Endothelial cell (in vitro differentiated cells): ENCODE results near the gene PTGES. TPM values are rescaled to one million over a fixed set of nuclear protein-coding genes. Genes with fewer than 3 reads are reported as not detected.

Experiments used
- DNase-seq: peaks from one replicate; pipeline ENCODE4 v3.0.0; 2021; ENCODE audit warnings: low spot score
- H3K27ac Mint-ChIP-seq: one replicate; pipeline ENCODE4 v1.8.0; 2021; ENCODE audit warnings: mixed read lengths, inconsistent platforms; ENCODE audit not compliant: unreplicated experiment
- H3K27me3 Mint-ChIP-seq: one replicate; pipeline ENCODE4 v1.8.0; 2021; ENCODE audit warnings: mild to moderate bottlenecking, moderate library complexity, mixed read lengths, inconsistent platforms; ENCODE audit not compliant: unreplicated experiment
- H3K36me3 Mint-ChIP-seq: one replicate; pipeline ENCODE4 v1.8.0; 2021; ENCODE audit warnings: mild to moderate bottlenecking, low read depth, mixed read lengths, inconsistent platforms; ENCODE audit not compliant: unreplicated experiment
- H3K4me1 Mint-ChIP-seq: one replicate; pipeline ENCODE4 v1.8.0; 2021; ENCODE audit warnings: mild to moderate bottlenecking, mixed read lengths, inconsistent platforms; ENCODE audit not compliant: unreplicated experiment
- H3K4me3 Mint-ChIP-seq: one replicate; pipeline ENCODE4 v1.8.0; 2021; ENCODE audit warnings: mild to moderate bottlenecking, mixed read lengths, inconsistent platforms; ENCODE audit not compliant: unreplicated experiment
- H3K9me3 Mint-ChIP-seq: one replicate; pipeline ENCODE4 v1.8.0; 2021; ENCODE audit warnings: mixed read lengths, inconsistent platforms; ENCODE audit not compliant: unreplicated experiment
- CTCF ChIP-seq: fragments of 200-600 bp; sonication (generic); IDR thresholded peaks from one replicate; pipeline ENCODE4 v1.5.0; 2021; ENCODE audit warnings: antibody characterized with exemption; ENCODE audit not compliant: unreplicated experiment
- total RNA-seq: library from RNA; stranded (reverse); fragmentation: NEBNext Ultra II Directional; extraction: Animal tissue kit (Norgen Biotek cat#: 25700); gene quantifications from one replicate; pipeline ENCODE4 v1.2.1, GENCODE V29; 2021; ENCODE audit not compliant: unreplicated experiment

The PTGES gene
- total RNA-seq, 1 donor from 2014 or later = 0.15 TPM

DNA sequence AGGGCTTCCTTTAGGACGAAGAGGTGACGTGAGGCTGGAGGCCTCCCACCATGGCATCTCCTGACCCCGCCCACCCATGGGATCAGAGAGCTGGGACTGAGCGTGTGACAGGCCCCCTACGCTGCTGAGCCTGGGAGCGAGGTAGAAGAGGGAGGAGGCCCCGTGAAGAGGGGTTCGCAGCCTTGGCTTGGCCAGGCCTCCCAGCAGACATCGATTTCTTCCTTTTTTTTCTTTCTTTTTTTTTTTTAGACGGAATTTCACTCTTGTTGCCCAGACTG, 39.5 kb downstream of the PTGES start:
- TF ChIP-seq CTCF = no peak
- no peak overlapping the region for H3K27ac Mint-ChIP-seq
- no peak overlapping the region for H3K4me3 Mint-ChIP-seq
- DNase-seq = no peak
- H3K4me1 Mint-ChIP-seq = peaks cover 4% of the 10 kb centered on the region
- H3K27me3 Mint-ChIP-seq = no peaks in the 10 kb centered on the region
- no peaks in the 10 kb centered on the region for H3K36me3 Mint-ChIP-seq
- H3K9me3 Mint-ChIP-seq = no peaks in the 10 kb centered on the region

GRCh38 chr9:129712634-129713401, 40.0 kb downstream of the PTGES start:
- H3K4me3 Mint-ChIP-seq = no peak overlapping the region
- no peak for TF ChIP-seq CTCF
- no peaks in the 10 kb centered on the region for H3K27me3 Mint-ChIP-seq
- H3K36me3 Mint-ChIP-seq = no peaks in the 10 kb centered on the region
- H3K4me1 Mint-ChIP-seq = peaks cover 4% of the 10 kb centered on the region
- H3K27ac Mint-ChIP-seq = no peak overlapping the region
- DNase-seq = no peak
- H3K9me3 Mint-ChIP-seq = no peaks in the 10 kb centered on the region

DNA sequence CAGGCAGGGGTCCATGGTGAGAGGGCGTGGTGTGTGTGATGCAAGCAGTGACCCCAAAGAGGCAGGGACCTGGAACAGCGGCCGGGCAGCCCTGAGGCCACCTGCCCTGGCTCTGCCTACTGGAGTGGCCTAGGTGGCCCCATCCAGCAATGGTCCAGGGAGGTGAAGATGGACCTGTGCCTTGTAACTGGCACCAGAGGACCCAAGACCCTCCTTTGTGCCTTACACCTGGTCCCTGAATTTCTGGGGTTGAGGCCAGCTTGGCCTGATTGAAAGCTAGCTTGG, 42.7 kb downstream of the PTGES start:
- peaks cover 4% of the 10 kb centered on the region for H3K4me1 Mint-ChIP-seq
- H3K36me3 Mint-ChIP-seq = no peaks in the 10 kb centered on the region
- no peak for DNase-seq
- no peak overlapping the region for H3K4me3 Mint-ChIP-seq
- H3K27ac Mint-ChIP-seq = no peak overlapping the region
- TF ChIP-seq CTCF = no peak
- H3K27me3 Mint-ChIP-seq = peaks cover 3% of the 10 kb centered on the region
- no peaks in the 10 kb centered on the region for H3K9me3 Mint-ChIP-seq

DNA sequence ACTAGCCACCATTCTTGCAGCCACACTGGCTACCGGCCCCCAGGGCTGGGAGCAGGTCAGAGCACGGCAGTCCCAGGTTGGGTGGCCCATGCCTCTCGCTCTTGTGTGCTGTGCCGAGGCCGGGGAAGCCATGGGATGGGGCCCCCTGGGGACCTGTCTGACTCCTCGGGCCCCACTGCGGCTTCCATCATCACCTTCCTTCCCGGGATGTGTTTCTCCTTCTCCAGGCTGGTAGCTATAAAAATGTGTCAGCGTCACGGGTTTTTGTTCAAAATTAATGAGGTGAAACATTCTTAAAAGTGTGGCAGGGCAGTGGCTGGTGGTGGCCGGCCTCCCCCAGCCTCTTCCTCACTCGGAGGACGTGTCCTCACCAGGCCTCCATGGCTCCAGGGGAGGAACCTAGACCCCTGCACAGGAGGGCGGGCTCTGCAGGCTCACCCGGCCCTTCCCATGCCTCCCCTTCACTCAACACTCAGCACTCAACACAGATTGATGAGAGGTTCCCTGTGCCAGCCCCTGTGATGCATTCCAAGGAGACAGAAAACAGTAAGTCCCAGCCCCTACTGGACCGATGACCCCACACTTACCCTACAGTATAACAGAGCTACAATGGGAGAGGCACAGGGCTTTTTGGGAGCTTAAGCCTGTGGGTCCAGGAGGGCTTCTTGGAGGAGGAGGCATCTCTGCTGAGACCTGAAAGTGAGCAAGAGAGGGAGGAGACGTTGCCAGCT, 43.2 kb downstream of the PTGES start:
- TF ChIP-seq CTCF = no peak
- Mint-ChIP-seq H3K27ac (no peak overlapping the region), H3K36me3 (no peaks in the 10 kb centered on the region), H3K27me3 (peaks cover 3% of the 10 kb centered on the region), H3K9me3 (no peaks in the 10 kb centered on the region), H3K4me3 (no peak overlapping the region), H3K4me1 (peaks cover 4% of the 10 kb centered on the region)
- DNase-seq = no peak

DNA sequence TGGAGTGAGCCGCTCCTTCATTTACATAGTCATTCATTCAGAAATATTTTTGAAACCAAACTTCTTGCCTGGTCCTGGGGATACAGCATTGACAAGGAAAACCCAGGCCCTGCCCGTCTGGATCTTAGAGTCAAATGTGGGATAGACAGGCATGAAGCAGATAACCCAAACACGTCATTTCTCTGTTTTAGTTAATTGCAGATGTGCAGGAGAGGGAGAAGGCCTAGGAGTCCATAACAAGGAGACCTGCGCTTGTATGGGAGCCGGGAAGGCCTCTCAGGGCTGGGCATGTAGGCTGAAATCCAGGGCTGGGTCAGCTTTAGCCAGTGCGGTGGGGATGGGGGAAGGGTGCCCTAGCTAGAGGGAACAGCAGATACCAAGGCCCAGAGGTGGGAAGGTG, 44.0 kb downstream of the PTGES start:
- no peak overlapping the region for H3K27ac Mint-ChIP-seq
- no peak for TF ChIP-seq CTCF
- no peaks in the 10 kb centered on the region for H3K9me3 Mint-ChIP-seq
- no peak for DNase-seq
- no peak overlapping the region for H3K4me3 Mint-ChIP-seq
- peaks cover 7% of the 10 kb centered on the region for H3K4me1 Mint-ChIP-seq
- peaks cover 3% of the 10 kb centered on the region for H3K27me3 Mint-ChIP-seq
- H3K36me3 Mint-ChIP-seq = no peaks in the 10 kb centered on the region
